Hematopoietic multipotent progenitor cell (in vitro differentiated cells): ENCODE results near the gene P4HB. TPM values are rescaled to one million over a fixed set of nuclear protein-coding genes. Genes with fewer than 3 reads are reported as not detected.

Experiments used
- DNase-seq, 3 donors: peaks; one replicate each; pipeline ENCODE4 v3.0.0-alpha.2; 2011 to 2015; ENCODE audit warnings: low read depth in 2 of 3, low spot score in 2 of 3
- total RNA-seq: library from RNA; depleted of rRNA; stranded (reverse); fragments of >200 nt; gene quantifications from one replicate; pipeline ENCODE4 v1.2.3, GENCODE V29; 2012

Gene P4HB
- total RNA-seq, 1 donor: 277 TPM

DNA sequence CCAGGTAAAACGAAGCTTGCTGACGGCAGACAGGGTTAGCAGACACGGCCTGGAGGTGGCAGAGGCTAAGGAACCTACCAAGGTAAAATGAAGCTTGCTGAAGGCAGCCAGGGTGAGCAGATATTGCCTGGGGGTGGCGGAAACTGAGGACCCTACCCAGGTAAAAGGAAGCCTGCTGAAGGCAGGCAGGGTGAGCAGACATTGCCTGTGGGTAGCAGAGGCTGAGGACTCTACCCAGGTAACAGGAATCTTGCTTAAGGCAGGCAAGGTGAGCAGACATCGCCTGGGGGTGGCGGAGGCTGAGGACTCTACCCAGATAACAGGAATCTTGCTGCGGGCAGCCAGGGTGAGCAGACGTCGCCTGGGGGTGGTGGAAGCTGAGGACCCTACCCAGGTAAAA, 59.0 kb downstream of the P4HB start:
- no peak for DNase-seq

DNA sequence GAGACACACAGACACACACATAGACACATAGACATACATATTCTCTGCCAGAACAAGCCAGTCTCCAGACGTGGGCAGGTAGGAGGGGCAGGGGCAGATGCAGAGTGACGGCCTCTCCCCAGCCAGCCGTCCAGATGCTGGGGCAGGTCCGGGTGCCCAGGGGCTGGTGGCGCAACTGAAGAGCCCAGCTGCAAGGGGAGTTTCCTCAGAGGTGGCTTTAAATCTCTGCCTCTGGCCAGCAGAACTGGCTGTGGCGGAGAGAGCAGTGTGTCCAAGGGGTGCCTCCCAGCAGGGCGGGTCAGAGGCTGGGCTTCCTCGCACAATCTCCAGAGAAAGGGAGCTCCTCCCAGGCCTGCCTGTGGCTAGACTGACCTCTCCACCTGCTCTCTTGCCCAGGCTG, 65.8 kb downstream of the P4HB start:
- DNase-seq: no peak

- no peak for DNase-seq
Observed at GRCh38 chr17:81794074-81794476, 66.3 kb downstream of the P4HB start.

Other genes with a start within 250 kb of the P4HB start
- gene NPLOC4, start 223.4 kb downstream of the P4HB start, total RNA-seq: 63.8 TPM
- gene TSPAN10, start 223.3 kb downstream of the P4HB start, total RNA-seq: 0.27 TPM
- 14.8 TPM for gene PDE6G, start 204.0 kb downstream of the P4HB start, total RNA-seq
- gene OXLD1, start 193.9 kb downstream of the P4HB start, total RNA-seq: 80.0 TPM
- gene CCDC137, start 193.8 kb downstream of the P4HB start, total RNA-seq: 8.3 TPM
- gene ARL16, start 176.7 kb downstream of the P4HB start, total RNA-seq: 27.5 TPM
- gene HGS, start 176.5 kb downstream of the P4HB start, total RNA-seq: 82.9 TPM
- 11.6 TPM for gene MRPL12, start 157.2 kb downstream of the P4HB start, total RNA-seq
- 11.6 TPM for gene SLC25A10, start 148.3 kb downstream of the P4HB start, total RNA-seq
- not detected for gene GCGR, start 56.4 kb downstream of the P4HB start, total RNA-seq
- gene MCRIP1, start 27.2 kb downstream of the P4HB start, total RNA-seq: 65.2 TPM
- 1.3 TPM for gene PPP1R27, start 25.5 kb downstream of the P4HB start, total RNA-seq
- 206 TPM for gene ARHGDIA, start 10.8 kb upstream of the P4HB start, total RNA-seq
- gene ALYREF, start 31.1 kb upstream of the P4HB start, total RNA-seq: 145 TPM
- gene ANAPC11, start 31.2 kb upstream of the P4HB start, total RNA-seq: 131 TPM
- gene NPB, start 41.7 kb upstream of the P4HB start, total RNA-seq: 0.54 TPM
- 43.9 TPM for gene PCYT2, start 50.9 kb upstream of the P4HB start, total RNA-seq
- gene SIRT7, start 57.6 kb upstream of the P4HB start, total RNA-seq: 31.2 TPM
- 29.6 TPM for gene MAFG, start 67.2 kb upstream of the P4HB start, total RNA-seq
- 26.4 TPM for gene PYCR1, start 76.8 kb upstream of the P4HB start, total RNA-seq
- gene MYADML2, start 86.7 kb upstream of the P4HB start, total RNA-seq: not detected
- 0.27 TPM for gene NOTUM, start 100.7 kb upstream of the P4HB start, total RNA-seq
- 28.0 TPM for gene ASPSCR1, start 117.1 kb upstream of the P4HB start, total RNA-seq
- gene CENPX, start 162.3 kb upstream of the P4HB start, total RNA-seq: 32.3 TPM
- 16.4 TPM for gene LRRC45, start 162.8 kb upstream of the P4HB start, total RNA-seq
- 18.9 TPM for gene RAC3, start 171.1 kb upstream of the P4HB start, total RNA-seq
- 57.9 TPM for gene DCXR, start 177.2 kb upstream of the P4HB start, total RNA-seq
- 37.2 TPM for gene RFNG, start 191.3 kb upstream of the P4HB start, total RNA-seq
- 138 TPM for gene GPS1, start 191.4 kb upstream of the P4HB start, total RNA-seq
- gene DUS1L, start 205.3 kb upstream of the P4HB start, total RNA-seq: 98.0 TPM
- gene FASN, start 237.7 kb upstream of the P4HB start, total RNA-seq: 80.8 TPM